Measurements from ENCODE around the gene TCF25.

DNA sequence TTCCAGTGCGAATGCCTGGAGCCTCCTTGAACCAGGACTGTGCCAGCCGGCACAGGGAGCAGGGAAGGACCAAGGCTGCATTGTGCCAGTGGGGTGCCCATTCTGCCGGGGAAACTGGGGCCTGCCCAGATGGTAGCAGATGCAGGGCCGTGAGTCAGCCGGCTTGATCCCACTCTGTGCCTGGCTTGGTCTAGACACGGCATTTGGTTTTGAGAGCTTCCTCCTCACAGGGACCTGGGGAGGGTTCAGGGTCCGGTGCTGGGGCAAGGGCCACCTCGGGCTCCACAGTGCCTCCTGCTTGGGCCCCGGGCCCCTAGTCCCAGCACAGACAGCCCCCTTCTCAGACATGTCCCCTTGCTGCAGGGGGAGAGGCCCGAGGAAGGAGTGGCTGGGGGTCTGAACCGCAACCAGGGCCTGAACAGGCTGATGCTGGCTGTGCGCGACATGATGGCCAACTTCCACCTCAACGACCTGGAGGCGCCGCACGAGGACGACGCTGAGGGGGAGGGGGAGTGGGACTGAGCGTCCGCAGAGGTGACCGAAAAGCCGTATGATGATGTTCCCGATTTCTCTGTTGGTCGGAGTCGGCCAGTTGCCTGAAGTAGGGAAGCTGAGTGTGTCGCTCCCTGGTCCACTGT, 37.4 kb downstream of the TCF25 start:
- TF ChIP-seq, protein P1, sequence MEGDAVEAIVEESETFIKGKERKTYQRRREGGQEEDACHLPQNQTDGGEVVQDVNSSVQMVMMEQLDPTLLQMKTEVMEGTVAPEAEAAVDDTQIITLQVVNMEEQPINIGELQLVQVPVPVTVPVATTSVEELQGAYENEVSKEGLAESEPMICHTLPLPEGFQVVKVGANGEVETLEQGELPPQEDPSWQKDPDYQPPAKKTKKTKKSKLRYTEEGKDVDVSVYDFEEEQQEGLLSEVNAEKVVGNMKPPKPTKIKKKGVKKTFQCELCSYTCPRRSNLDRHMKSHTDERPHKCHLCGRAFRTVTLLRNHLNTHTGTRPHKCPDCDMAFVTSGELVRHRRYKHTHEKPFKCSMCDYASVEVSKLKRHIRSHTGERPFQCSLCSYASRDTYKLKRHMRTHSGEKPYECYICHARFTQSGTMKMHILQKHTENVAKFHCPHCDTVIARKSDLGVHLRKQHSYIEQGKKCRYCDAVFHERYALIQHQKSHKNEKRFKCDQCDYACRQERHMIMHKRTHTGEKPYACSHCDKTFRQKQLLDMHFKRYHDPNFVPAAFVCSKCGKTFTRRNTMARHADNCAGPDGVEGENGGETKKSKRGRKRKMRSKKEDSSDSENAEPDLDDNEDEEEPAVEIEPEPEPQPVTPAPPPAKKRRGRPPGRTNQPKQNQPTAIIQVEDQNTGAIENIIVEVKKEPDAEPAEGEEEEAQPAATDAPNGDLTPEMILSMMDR (IDR thresholded peaks at IDR 0.05; ENCODE audit: insufficient read depth, low read depth, low read length), result no peak
- TF ChIP-seq EZH2 (IDR thresholded peaks at IDR 0.05; ENCODE audit: insufficient read depth, low read length), result no peak

Measured in astrocyte (in vitro differentiated cells and primary cell).